Stimulated activated effector memory CD8-positive, alpha-beta T cell treated with anti-CD3 and anti-CD28 coated beads, Interleukin-12 subunit alpha, Interleukin-12 subunit beta, amount 100 ng/mL, for 72 hours (primary cell): Measurements from ENCODE around the gene CHAD.

Experiments used
- ATAC-seq: fragments of 150-1000 bp; cut with Tn5 transposase; 2 replicates; pipeline ENCODE4 v1.10.0; 2021
- DNase-seq, 2 donors: peaks; one replicate each; pipeline ENCODE4 v3.0.0; 2021 to 2022; ENCODE audit warnings: low spot score in 2 of 2
- H3K27ac Mint-ChIP-seq: one replicate; pipeline ENCODE4 v1.8.0; 2022; ENCODE audit warnings: mild to moderate bottlenecking, mixed read lengths
- H3K36me3 Mint-ChIP-seq: one replicate; pipeline ENCODE4 v1.8.0; 2022; ENCODE audit warnings: mild to moderate bottlenecking, mixed read lengths
- H3K4me1 Mint-ChIP-seq: one replicate; pipeline ENCODE4 v1.8.0; 2022; ENCODE audit warnings: mixed read lengths
- H3K4me3 Mint-ChIP-seq: one replicate; pipeline ENCODE4 v1.8.0; 2022; ENCODE audit warnings: mild to moderate bottlenecking, mixed read lengths
- H3K9me3 Mint-ChIP-seq: one replicate; pipeline ENCODE4 v1.8.0; 2022; ENCODE audit warnings: mixed read lengths

Gene CHAD, protein sequence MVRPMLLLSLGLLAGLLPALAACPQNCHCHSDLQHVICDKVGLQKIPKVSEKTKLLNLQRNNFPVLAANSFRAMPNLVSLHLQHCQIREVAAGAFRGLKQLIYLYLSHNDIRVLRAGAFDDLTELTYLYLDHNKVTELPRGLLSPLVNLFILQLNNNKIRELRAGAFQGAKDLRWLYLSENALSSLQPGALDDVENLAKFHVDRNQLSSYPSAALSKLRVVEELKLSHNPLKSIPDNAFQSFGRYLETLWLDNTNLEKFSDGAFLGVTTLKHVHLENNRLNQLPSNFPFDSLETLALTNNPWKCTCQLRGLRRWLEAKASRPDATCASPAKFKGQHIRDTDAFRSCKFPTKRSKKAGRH

DNA sequence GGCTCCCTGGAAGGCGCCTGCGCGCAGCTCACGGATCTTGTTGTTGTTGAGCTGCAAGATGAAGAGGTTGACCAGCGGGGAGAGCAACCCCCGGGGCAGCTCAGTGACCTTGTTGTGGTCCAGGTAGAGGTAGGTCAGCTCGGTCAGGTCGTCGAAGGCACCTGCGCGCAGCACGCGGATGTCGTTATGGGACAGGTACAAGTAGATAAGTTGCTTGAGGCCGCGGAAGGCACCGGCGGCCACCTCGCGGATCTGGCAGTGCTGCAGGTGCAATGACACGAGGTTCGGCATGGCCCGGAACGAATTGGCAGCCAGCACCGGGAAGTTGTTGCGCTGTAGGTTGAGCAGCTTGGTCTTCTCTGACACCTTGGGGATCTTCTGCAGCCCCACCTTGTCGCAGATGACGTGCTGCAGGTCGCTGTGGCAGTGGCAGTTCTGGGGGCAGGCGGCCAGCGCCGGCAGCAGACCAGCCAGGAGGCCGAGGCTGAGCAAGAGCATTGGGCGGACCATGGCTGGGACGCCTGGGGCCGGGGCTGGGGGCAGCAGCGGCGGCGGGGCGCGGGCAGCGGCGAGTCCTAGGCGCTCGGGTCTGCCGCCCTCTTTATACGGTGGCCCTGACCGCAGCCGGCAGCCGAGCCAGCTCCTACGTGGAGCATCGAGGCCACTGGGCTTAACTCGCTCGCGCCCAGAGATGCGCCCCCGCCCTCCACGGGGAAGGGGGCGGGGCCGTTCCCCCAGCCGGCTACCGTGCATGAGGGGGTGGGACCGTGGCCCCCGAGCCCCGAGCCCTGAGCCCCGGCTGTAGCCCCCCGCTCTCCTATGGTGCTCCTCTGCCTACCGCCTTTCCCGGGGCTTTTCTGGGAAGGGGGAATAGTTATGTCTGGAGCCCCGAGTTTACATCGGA lies at the start of gene CHAD:
Gene CHAD, minus strand, starts transcription at position 577 of the 904 bp plus-strand sequence. Its CDS starts 67 bp downstream, at position 510.
- peak; percentile 55 for ATAC-seq

DNA sequence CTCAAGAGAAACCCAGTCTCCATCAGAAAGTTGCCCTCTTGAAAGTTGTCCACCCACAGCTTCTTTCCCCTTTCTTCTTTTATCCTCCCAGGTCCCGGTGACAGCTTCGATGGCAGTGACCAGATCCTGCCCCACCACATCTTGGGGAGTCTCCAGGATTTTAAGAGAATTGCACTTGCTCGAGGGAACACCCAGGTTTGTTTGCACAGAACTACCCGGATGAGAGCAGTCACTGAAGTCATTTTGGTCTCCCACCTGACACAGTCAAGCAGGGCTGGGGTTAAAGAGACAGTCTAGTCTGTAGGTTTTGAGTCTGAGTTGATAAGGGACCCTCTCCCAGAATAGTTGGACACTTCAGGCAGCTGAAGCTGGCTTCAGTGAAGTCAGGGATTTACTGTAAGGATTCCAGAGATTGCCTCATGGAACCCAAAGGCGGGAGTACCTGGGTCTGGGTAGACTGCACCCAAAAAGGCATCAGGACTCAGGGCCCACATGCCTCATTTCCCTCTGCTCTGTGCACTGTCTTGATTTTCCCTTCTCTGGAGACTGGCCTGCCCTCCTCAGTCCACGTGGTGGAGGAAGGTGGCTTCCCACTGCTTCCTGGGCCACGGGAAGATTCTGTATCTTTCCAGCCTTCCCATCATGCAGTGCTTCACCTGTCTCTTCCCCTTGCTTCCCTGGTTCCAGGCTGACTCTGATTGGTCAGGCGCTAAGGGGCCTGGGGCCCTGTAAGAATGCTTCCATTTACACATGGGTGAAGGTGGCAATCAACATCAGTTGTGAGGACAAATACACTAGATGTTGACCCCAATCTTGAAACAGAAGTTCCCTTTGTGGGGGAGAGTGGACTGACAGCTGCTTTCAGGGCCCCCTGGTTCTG lies 49.1 kb upstream of the CHAD start:
- no peaks in the 10 kb centered on the region for H3K9me3 Mint-ChIP-seq
- H3K27ac Mint-ChIP-seq, result no peak overlapping the region
- ATAC-seq, result no peak
- H3K4me1 Mint-ChIP-seq, result no peaks in the 10 kb centered on the region
- H3K36me3 Mint-ChIP-seq, result no peaks in the 10 kb centered on the region
- no peak for DNase-seq
- no peak overlapping the region for H3K4me3 Mint-ChIP-seq

More for the DNA sequence above, at the start of gene CHAD:
- H3K36me3 Mint-ChIP-seq, result no peaks in the 10 kb centered on the region
- no peak for DNase-seq
- H3K4me3 Mint-ChIP-seq, result peak within 1 kb of the TSS; percentile 47
- H3K9me3 Mint-ChIP-seq, result no peaks in the 10 kb centered on the region
- H3K27ac Mint-ChIP-seq, result no peak within 1 kb of the TSS
- peaks cover 34% of the 10 kb centered on the region for H3K4me1 Mint-ChIP-seq

- no peak for ATAC-seq
- no peak overlapping the region for H3K27ac Mint-ChIP-seq
These were observed 48.3 kb upstream of the CHAD start for GRCh38 chr17:50517011-50517410.

GRCh38 chr17:50514936-50515702 lies 46.4 kb upstream of the CHAD start:
- Mint-ChIP-seq H3K4me3 (no peak overlapping the region), H3K27ac (no peak overlapping the region)
- DNase-seq, result no peak

More at GRCh38 chr17:50517011-50517410, 48.3 kb upstream of the CHAD start:
- Mint-ChIP-seq H3K4me3 (no peak overlapping the region), H3K36me3 (no peaks in the 10 kb centered on the region), H3K9me3 (no peaks in the 10 kb centered on the region), H3K4me1 (peaks cover 6% of the 10 kb centered on the region)
- DNase-seq, result no peak

GRCh38 chr17:50514388-50514787 lies 45.7 kb upstream of the CHAD start:
- no peak for ATAC-seq
- no peak overlapping the region for H3K4me3 Mint-ChIP-seq

More at GRCh38 chr17:50514936-50515702, 46.4 kb upstream of the CHAD start:
- Mint-ChIP-seq H3K9me3 (no peaks in the 10 kb centered on the region), H3K4me1 (peaks cover 21% of the 10 kb centered on the region), H3K36me3 (no peaks in the 10 kb centered on the region)
- no peak for ATAC-seq

DNA sequence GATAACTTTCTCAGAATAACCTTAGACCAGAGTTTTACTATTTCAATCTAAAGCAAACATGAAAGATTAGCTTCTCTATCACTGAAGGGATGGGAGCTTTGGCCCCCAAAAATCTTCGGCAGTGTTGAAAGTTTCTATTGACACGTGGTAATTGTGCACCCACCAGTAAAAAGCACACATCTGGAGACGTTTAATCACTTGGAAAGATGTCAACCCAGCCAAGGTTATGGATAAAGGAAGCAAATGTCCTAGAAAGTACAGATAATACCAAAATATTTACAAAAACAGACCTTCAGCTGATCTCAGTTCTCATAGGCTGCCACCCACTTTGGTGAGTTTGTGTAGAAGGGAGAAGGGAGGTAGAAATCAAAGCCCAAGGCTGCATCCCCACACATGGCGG lies 44.8 kb upstream of the CHAD start:
- no peak for DNase-seq
- Mint-ChIP-seq H3K4me1 (peaks cover 37% of the 10 kb centered on the region), H3K9me3 (no peaks in the 10 kb centered on the region), H3K36me3 (no peaks in the 10 kb centered on the region), H3K27ac (no peak overlapping the region), H3K4me3 (no peak overlapping the region)
- ATAC-seq, result no peak

More at GRCh38 chr17:50514388-50514787, 45.7 kb upstream of the CHAD start:
- H3K27ac Mint-ChIP-seq, result no peak overlapping the region
- H3K36me3 Mint-ChIP-seq, result no peaks in the 10 kb centered on the region
- DNase-seq, result no peak
- H3K4me1 Mint-ChIP-seq, result peaks cover 28% of the 10 kb centered on the region
- no peaks in the 10 kb centered on the region for H3K9me3 Mint-ChIP-seq

- ATAC-seq (peak; percentile 85), DNase-seq (peak in 1 of 2 donors; percentile 81)
- Mint-ChIP-seq H3K9me3 (no peaks in the 10 kb centered on the region), H3K4me1 (peaks cover 44% of the 10 kb centered on the region), H3K36me3 (no peaks in the 10 kb centered on the region), H3K27ac (peak overlapping the region; percentile 88), H3K4me3 (peak overlapping the region; percentile 64)
These were observed 42.4 kb upstream of the CHAD start for GRCh38 chr17:50511058-50511457.

DNA sequence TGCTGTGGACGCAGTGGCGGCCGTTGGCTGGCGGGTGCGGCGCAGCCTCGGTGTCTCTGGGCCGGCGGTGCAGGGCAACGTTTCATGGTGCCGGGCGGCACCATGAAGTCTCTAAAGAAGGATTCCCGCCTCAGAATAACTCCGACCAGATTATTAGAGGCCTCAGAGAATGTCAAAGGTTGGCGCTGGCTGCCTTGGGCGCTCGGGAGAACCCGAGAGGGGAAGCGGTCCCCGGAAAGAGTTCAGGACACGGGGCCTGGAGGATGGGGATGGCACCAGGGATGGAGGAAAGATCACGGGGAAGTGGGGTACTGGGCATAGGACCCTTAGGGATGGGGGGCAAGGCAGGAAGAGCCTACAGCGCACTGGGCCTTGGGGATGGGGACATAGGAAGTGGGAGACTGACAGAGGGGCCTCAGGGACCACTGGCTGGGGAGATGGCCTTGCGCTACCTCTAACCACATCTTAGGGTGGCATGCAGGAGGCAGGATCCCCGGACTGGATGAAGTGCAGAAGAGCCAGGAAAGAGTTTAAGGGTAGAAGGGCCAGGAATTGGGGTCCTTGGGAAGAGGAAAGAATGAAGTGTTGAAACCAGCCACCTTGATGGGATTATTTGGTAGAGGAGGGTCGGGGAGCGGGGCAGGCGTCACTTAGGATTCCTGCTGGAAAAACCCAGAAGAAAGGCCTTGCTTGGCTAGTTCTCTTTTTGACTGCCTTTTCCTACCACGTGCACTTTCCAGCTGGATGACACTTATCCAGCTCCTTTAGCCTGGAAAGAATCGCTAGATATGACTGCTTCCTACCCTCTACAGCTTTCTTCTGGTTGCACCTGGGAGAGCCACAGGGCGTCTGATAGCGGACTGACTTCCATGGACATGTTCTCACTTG lies 40.1 kb upstream of the CHAD start:
- Mint-ChIP-seq H3K27ac (peak overlapping the region; percentile 93), H3K4me3 (peak overlapping the region; percentile 92), H3K9me3 (no peaks in the 10 kb centered on the region), H3K36me3 (no peaks in the 10 kb centered on the region), H3K4me1 (peaks cover 45% of the 10 kb centered on the region)
- no peak for ATAC-seq
- DNase-seq, result no peak

- ATAC-seq (peak; percentile 79), DNase-seq (peak; percentile 67 to 90)
- Mint-ChIP-seq H3K36me3 (no peaks in the 10 kb centered on the region), H3K4me1 (peaks cover 50% of the 10 kb centered on the region), H3K4me3 (peak within 1 kb of the TSS; percentile 92), H3K9me3 (no peaks in the 10 kb centered on the region), H3K27ac (peak within 1 kb of the TSS; percentile 93)
These were observed 39.3 kb upstream of the CHAD start, which contains the start of gene MYCBPAP for GRCh38 chr17:50507871-50508572. Gene MYCBPAP (plus strand): TSS chr17:50508439. CDS start chr17:50508675, 236 bp downstream.

DNA sequence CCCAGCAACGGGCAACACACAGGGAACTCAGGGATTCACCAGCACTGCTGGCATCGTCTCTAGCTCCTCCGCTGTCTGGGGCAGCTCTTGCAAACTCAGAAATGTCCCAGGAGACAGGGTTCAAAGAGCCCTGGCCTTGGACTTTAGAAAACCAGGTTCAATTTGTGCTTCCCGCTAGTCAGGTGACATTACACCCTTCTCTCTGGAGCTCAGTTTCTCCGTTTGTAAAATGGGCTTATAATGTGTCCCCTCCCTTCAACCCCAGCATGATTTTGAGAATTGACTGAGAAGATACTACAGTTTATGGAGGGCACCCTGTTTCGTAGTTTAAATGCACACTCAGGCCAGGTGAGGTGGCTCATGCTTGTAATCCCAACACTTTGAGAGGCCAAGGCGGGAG lies 37.6 kb upstream of the CHAD start:
- H3K27ac Mint-ChIP-seq, result no peak overlapping the region
- H3K4me1 Mint-ChIP-seq, result peaks cover 37% of the 10 kb centered on the region
- no peaks in the 10 kb centered on the region for H3K36me3 Mint-ChIP-seq
- DNase-seq, result no peak
- no peaks in the 10 kb centered on the region for H3K9me3 Mint-ChIP-seq
- no peak overlapping the region for H3K4me3 Mint-ChIP-seq
- no peak for ATAC-seq

DNA sequence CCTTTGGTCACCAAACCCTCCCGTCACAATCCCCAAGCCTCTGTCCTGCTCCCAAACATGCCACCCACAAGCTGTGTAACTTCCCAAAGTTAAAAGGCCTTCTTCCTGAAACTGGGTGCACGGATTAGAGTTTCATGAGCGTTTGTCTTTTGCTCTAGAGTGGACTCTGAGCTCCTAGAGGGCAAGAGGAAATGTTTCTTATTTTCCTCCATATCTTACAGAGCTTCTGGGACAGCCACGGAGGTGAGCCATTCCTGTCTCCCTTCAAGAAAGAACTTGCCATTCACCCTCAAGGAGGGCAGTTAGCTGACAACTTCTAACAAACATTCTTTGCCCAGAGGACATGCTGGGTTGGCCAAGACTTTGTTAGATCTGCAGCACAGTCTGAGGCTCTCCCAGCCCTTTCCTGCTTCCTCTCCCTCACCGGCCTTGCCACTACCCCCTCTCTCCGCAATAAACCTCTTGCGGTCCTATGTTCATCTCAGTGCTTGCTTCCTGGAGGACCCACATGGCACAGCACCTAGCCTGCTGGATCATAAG lies 37.0 kb upstream of the CHAD start:
- no peaks in the 10 kb centered on the region for H3K9me3 Mint-ChIP-seq
- peaks cover 31% of the 10 kb centered on the region for H3K4me1 Mint-ChIP-seq
- no peak overlapping the region for H3K27ac Mint-ChIP-seq
- no peaks in the 10 kb centered on the region for H3K36me3 Mint-ChIP-seq
- no peak for DNase-seq
- no peak for ATAC-seq
- H3K4me3 Mint-ChIP-seq, result no peak overlapping the region

DNA sequence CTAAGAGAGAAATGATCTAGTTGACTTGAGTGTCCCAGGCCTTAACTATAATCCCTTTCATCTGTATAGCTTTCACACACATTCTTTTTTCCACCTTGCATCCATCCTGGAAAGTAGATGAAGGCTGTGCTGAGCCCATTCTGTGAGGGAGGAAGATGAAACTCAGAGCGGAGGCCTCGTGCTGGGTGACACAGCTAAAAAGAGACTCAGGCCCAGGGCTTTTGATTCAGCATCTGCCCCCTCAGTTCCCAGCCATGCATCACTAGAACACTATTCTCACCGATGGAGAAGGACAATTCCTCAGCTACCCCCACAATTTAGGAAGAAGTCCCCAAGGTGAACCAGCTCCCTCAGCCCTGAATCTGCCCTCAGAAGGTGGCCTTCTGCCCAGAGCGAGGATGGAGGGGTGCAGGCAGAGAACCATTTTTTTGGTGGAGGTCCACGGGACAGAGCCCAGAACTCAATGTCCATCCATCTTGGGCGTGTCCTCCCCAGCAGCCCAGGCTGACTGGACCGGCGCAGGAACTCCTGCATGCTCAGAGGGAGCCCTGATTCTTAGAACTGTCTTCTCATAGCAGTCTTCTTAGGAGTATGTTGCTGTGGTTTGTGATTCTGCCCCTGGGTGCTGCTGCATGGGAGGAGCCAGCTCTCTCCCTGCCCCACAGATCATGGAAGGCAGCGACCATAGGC lies 33.8 kb upstream of the CHAD start:
- H3K27ac Mint-ChIP-seq, result no peak overlapping the region
- H3K4me3 Mint-ChIP-seq, result no peak overlapping the region
- no peak for DNase-seq
- H3K4me1 Mint-ChIP-seq, result peaks cover 8% of the 10 kb centered on the region
- no peaks in the 10 kb centered on the region for H3K36me3 Mint-ChIP-seq
- no peaks in the 10 kb centered on the region for H3K9me3 Mint-ChIP-seq
- ATAC-seq, result peak; percentile 17
